Esophagus muscularis mucosa (tissue), 4 donors: ENCODE measurements around the gene FILIP1L. TPM values are rescaled to one million over a fixed set of nuclear protein-coding genes. Genes with fewer than 3 reads are reported as not detected.

Experiments
- DNase-seq: peaks from one replicate; pipeline ENCODE4 v3.0.0-alpha.2; 2017; ENCODE audit errors: extremely low spot score
- H3K27ac ChIP-seq, 4 donors: fragments of 200-600 bp; sonication (generic); replicated peaks in 1 of 4; 1 replicate in 3 of 4; 2 replicates in 1 of 4; pipeline ENCODE4 v1.5.1; 2016 to 2019; ENCODE audit warnings: mild to moderate bottlenecking in 1 of 4
- H3K27me3 ChIP-seq, 4 donors: fragments of 200-600 bp; sonication (generic); one replicate each; pipeline versions ENCODE4 v1.5.1 to v1.6.0; 2016 to 2019
- H3K36me3 ChIP-seq, 4 donors: fragments of 200-600 bp; sonication (generic); one replicate each; pipeline ENCODE4 v1.5.1; 2016 to 2019
- H3K4me1 ChIP-seq, 4 donors: fragments of 200-600 bp; sonication (generic); one replicate each; pipeline ENCODE4 v1.5.1; 2016 to 2019
- H3K4me3 ChIP-seq, 4 donors: fragments of 200-600 bp; sonication (generic); 1 replicate in 2 of 4; 2 replicates in 2 of 4; pipeline ENCODE4 v1.5.1; 2016 to 2019; ENCODE audit warnings: mild to moderate bottlenecking in 4 of 4, moderate library complexity in 1 of 4
- H3K9me3 ChIP-seq, 4 donors: fragments of 200-600 bp; sonication (generic); 1 replicate in 3 of 4; 2 replicates in 1 of 4; pipeline ENCODE4 v1.5.1; 2016 to 2019
- EP300 ChIP-seq: sonication (generic); formaldehyde crosslinking; IDR thresholded peaks from one replicate; pipeline ENCODE4 v1.6.1; 2017; ENCODE audit warnings: antibody characterized with exemption
- POLR2A ChIP-seq: fragments of 450-650 bp; IDR thresholded peaks from one replicate; pipeline ENCODE4 v1.6.1; 2017; ENCODE audit warnings: antibody characterized with exemption, moderate library complexity, mild to moderate bottlenecking, low read depth
- POLR2AphosphoS5 ChIP-seq, 2 donors: sonication (generic); formaldehyde crosslinking; IDR thresholded peaks; one replicate each; pipeline ENCODE4 v1.6.1; 2017; ENCODE audit warnings: antibody characterized with exemption in 2 of 2
- WGBS: methylation state at CpG from one replicate; pipeline ENCODE4 v1.1.5; 2018; 5-methylcytosine and 5-hydroxymethylcytosine counted together
- intact Hi-C: fragments of 100-400 bp; cut with DNase I; formaldehyde crosslinking; loops from one replicate; pipeline ENCODE4 v1.15.1; 2023
- total RNA-seq, 4 donors: library from RNA; depleted of rRNA; stranded (reverse); fragments of >200 nt; gene quantifications; one replicate each; pipeline versions ENCODE4 v1.1.0 to v1.2.1, GENCODE V29; 2016
- TF ChIP-seq, protein P1 (sequence below), 3 experiments: fragments of 200-600 bp in 2 of 3; fragments of 450-650 bp in 1 of 3; sonication (generic) in 2 of 3; IDR thresholded peaks; one replicate each; pipeline ENCODE4 v1.5.1; 2017 to 2019; ENCODE audit warnings: antibody characterized with exemption in 3 of 3, mild to moderate bottlenecking in 2 of 3, moderate library complexity in 1 of 3

The FILIP1L gene
- total RNA-seq, 4 donors from 2014 or later: 120 to 134 (median 127) TPM

DNA sequence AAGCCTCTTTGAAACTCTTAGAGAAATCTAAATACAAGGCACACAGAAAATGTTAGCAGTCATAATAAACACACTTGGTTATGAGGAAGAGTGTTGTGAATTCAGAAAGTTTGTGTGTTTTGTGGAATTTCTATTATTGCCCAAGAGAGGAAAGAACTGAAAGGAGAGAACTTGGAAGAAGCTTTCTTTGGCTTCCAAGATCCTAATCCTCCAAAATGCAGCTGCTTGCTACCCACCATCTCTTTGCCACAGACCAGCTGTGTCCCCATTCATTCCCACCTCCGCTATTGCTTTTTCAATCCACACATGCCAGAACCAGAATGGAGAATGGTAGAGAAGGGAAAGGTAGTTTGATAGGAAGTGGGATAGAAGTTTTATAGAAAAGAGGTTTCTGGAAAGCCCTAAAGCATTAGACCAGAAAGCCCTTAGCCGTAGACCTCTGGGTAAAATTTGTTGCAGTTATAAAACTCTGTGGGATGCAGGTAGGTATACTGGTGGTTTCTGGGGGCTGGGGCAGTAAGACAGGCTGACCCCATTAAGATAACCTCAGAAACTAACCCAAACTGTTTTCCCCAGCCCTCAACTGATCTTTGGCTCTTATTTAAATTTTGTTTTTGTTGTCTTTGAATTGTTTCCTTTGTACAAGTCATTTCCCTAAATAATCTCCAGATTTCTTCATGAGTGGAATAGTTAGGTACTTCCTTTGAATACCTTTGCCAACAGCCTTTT is 108.5 kb downstream of the FILIP1L start:
- Histone ChIP-seq H3K4me1 (peaks cover 39 to 60% (median 51%) of the 10 kb centered on the region in 4 donors), H3K27ac (peak overlapping the region; percentile 32 to 56 (median 41)), H3K27me3 (no peaks in the 10 kb centered on the region), H3K36me3 (no peaks in the 10 kb centered on the region), H3K4me3 (no peak overlapping the region), H3K9me3 (no peaks in the 10 kb centered on the region)
- intact Hi-C loops: no loop called here
- WGBS: 75% methylated on average over 2 of the region's 2 CpGs
- DNase-seq: peak; percentile 8
- TF ChIP-seq POLR2A: no peak
- no peak for TF ChIP-seq POLR2AphosphoS5 (IDR thresholded peaks at IDR 0.05)
- TF ChIP-seq, protein P1, sequence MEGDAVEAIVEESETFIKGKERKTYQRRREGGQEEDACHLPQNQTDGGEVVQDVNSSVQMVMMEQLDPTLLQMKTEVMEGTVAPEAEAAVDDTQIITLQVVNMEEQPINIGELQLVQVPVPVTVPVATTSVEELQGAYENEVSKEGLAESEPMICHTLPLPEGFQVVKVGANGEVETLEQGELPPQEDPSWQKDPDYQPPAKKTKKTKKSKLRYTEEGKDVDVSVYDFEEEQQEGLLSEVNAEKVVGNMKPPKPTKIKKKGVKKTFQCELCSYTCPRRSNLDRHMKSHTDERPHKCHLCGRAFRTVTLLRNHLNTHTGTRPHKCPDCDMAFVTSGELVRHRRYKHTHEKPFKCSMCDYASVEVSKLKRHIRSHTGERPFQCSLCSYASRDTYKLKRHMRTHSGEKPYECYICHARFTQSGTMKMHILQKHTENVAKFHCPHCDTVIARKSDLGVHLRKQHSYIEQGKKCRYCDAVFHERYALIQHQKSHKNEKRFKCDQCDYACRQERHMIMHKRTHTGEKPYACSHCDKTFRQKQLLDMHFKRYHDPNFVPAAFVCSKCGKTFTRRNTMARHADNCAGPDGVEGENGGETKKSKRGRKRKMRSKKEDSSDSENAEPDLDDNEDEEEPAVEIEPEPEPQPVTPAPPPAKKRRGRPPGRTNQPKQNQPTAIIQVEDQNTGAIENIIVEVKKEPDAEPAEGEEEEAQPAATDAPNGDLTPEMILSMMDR (IDR thresholded peaks at IDR 0.05): no peak
- TF ChIP-seq EP300: no peak

DNA sequence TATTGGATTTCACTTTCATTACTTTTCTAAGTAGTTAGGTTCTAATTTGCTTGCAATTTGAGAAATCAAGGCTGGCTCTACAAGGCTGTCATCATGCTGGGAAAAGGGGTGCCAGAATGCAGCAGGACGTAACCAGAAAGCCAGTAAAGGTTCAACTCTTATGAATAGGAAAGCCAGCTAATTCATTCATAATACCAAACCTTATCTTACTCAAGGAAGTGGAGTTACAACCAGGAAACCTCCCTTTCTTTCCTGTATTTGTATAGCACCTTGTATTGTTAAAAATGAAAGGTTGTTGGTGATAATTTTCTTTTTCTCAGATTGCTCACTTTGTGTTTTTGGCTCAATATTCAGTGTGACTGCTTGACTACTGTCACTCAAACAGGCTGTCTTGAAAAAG is 109.4 kb downstream of the FILIP1L start:
- TF ChIP-seq EP300: no peak
- TF ChIP-seq, protein P1 (IDR thresholded peaks at IDR 0.05): no peak
- no peak for TF ChIP-seq POLR2AphosphoS5 (IDR thresholded peaks at IDR 0.05)
- TF ChIP-seq POLR2A: no peak
- H3K27me3 ChIP-seq: no peaks in the 10 kb centered on the region
- WGBS: 75% methylated on average over 1 of the region's 1 CpG
- no peak for DNase-seq
- H3K27ac ChIP-seq: peak overlapping the region; percentile 13 to 56 (median 36)
- no peaks in the 10 kb centered on the region for H3K36me3 ChIP-seq
- H3K4me3 ChIP-seq: no peak overlapping the region
- intact Hi-C loops: no loop called here
- H3K9me3 ChIP-seq: no peaks in the 10 kb centered on the region
- H3K4me1 ChIP-seq: peaks cover 36 to 54% (median 51%) of the 10 kb centered on the region in 4 donors

DNA sequence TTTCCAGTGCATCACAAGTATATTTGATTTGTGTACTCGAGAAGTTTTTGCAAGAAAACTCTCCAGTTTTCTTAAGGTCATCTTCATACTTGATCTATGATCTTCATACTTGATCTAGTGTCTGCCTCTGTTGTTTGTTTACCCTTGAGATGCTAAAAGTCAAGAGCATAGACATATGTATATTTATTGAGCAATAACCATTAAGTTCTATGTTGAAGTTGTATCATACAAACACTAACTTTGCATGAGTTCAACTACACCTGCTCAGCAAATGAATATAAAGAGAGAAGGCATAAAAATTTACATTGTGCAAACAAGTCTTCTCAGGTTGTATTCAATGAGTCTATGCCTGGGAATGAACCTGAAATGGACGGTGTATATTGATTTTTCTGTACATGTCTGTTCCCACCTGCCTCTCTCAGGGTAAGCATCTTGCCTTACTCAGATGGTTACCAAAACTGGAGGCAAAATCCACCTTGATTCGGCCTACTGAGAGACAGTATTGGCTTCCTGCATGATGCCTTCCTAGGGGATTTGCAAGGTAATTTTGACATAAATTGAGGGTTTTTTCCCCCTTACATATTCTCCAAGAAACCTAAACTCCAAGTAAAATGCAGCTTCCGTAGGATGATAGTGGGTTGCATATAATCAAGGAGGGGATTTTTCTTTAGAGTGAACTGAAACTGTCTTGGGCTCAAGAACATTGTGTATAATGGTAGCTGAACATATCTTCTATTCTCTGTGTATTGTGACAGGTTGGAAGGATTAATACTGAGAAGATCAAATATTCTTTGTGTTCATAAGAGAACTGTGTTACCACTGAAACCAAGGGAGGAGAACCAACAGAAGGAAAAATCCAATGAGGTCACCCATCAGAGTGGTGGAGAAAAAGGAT is 110.4 kb downstream of the FILIP1L start:
- WGBS: 96% methylated on average over 4 of the region's 4 CpGs
- Histone ChIP-seq H3K9me3 (no peaks in the 10 kb centered on the region), H3K27ac (peak overlapping the region; percentile 18 to 61 (median 54)), H3K4me3 (no peak overlapping the region), H3K4me1 (peaks cover 30 to 54% (median 50%) of the 10 kb centered on the region in 4 donors), H3K36me3 (no peaks in the 10 kb centered on the region), H3K27me3 (no peaks in the 10 kb centered on the region)
- TF ChIP-seq EP300: no peak
- TF ChIP-seq POLR2A: no peak
- DNase-seq: no peak
- intact Hi-C loops: no loop called here

DNA sequence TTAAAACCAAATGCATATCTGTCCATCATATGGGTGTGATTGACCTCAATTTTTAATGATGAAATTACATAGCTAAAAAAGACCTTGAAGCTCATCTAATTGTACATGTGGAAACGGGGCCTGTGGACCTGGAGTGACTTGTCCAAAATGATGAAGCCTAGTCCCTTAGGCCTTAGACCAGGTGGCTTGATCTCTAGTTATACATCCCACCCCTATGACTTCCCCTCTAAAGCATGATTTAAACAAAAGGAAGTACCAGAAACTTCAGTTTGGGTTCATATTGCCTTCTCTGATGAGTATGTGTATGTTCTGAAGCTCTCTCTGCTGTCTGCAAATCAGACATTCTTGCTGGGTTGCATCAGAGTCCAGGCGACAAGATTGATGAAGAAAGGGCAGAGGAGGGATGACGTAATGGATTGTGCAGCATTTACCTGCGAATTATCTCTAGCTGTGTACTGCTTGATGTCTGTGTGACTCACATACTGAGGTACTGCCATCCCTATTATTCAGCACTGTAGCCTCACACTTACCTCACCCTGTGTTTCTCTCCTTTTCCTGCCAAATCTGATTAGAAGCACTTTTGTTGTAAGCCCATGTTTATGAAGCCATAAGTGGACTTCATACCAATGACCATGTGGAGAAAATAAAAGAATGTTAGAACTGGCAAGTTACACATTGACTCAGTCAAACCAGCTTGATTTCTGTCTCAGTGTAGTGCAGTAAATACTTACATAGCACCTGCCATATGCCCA is 111.5 kb downstream of the FILIP1L start:
- Histone ChIP-seq H3K27ac (peak overlapping the region; percentile 18 to 61 (median 54)), H3K9me3 (no peaks in the 10 kb centered on the region), H3K36me3 (no peaks in the 10 kb centered on the region), H3K4me3 (no peak overlapping the region), H3K27me3 (no peaks in the 10 kb centered on the region), H3K4me1 (peaks cover 29 to 47% (median 43%) of the 10 kb centered on the region in 4 donors)
- peak in 1 of 2 donors; percentile 67 for TF ChIP-seq POLR2AphosphoS5 (IDR thresholded peaks at IDR 0.05)
- TF ChIP-seq, protein P1 (IDR thresholded peaks at IDR 0.05): no peak
- WGBS: 34% methylated on average over 4 of the region's 4 CpGs
- no peak for DNase-seq
- intact Hi-C loops: no loop called here
